NCI-H1436 (cell line): ENCODE data around the gene FBXL17.

ENCODE experiments used
- DNase-seq: peaks from one replicate; lab custom pipeline; 2025; lab: John Stamatoyannopoulos, UW

FBXL17 gene

DNA sequence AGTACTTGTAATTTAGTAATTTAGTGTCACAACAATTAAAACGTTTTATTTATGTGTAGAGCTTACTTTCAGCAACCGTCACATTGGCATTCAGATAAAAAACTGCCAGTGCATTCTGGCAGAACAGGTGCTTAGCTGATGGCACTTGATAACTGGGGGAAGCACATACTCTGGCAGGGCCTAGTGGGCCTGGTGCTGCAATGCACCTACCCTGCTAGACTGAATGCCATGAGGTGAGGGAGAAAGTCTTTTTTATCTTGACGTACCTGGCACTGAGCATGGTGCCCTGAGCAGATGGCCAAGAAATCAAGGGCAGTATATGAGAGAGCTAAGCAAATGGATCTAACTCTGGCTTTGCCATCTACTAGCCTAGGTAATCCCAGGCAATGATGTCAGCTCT is 430.6 kb downstream of the FBXL17 start:
- no peak for DNase-seq

DNA sequence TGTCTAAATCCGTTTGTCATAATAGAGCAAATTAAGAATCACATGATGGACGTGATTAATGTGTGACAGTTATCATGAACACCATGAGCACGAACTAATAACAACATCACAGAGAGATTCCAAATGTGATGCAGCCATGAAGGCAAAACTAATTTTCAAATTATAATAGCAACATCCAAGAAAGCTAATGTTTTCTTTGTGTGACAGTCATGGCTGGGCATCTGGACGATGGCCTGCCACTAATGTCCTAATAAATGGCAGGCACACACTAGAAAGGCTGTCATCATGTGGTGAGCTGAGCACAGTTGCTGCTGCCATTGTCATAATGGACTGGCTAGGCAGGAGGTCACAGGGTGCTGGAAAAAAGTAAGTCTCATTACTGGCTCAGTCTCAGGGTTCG is 431.1 kb downstream of the FBXL17 start:
- no peak for DNase-seq

DNA sequence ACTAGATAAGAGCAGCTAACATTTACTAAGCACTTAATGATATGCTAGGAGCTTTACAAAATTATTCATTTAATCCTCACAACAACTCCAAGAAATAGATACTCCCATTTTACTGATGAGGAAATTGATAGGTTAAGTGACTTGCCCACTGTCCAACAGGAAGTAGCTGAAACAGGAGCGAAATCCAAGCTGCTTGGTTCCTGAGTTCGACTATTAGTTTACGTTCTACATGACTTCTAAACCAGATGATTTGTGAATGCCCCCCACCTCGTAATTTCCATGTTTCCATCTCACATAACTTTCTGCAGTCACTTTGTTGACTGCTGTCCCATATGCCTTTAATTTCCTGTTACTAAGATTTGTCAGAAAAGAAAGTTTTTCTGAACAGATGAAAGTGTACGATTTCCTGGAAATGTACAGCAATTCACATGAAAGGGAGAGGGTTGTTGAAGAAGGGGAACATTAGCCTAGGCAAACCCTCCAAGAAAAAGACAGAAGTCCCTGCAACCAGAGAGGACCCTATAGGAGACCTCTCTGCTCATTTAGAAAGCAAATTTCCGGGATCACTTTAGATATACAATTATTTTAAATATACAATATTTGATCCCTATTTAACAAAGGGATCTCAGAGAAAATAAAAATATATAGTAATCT is 432.1 kb downstream of the FBXL17 start:
- no peak for DNase-seq

DNA sequence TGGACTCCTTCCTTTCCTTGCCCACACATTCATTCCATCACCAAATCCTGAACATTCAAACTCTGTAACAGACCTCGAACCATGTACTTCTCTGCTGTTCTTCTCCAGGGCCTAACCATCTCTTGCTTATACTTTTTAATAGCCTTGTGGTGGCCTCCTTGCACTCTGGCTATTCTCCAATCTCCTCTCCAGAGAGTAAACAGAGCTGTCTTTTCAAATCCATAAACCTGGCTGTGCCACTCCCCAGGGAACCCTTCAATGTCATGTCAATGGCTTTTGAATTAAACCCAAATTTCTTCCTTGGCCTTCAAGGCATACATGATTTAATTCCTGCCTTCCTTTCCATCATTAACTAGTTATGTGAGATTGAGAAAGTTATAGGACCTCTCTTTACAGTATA is 433.5 kb downstream of the FBXL17 start:
- DNase-seq, result peak; percentile 45

DNA sequence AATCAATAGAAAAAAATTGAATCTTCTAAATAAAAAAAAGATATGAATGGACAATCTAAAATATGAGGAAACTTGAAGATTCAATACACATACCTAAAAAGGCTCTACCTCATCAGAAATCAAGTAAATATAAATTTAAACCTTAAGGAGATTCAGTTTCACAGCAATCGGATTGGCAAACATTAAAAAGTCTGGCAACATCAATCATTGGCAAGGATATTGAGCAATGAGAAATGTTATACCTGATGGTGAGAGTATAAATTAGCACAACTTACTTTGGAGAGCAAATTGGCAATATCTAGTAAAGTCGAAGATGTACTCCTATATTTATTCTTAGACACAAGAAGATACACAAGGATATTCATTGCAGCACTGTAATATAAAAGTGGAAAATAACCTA is 436.8 kb downstream of the FBXL17 start:
- DNase-seq, result no peak

DNA sequence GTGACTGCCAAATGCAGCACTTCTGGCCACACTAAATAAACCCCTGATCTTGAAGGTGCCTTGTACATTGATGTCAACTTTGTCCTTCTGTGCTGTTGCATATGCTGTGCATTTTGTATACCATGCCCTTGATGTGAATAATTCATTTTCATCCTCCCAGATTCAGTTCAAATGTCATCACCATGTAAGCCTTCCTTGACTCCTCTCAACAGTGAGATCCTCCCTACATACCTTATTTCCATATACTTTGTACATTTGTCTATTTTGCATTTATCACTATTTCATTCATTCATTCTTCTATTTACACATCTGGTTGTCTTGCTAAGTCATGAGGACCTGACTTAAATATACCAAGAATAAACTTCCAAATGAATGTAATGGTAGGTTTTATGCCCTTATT is 438.0 kb downstream of the FBXL17 start:
- no peak for DNase-seq

DNA sequence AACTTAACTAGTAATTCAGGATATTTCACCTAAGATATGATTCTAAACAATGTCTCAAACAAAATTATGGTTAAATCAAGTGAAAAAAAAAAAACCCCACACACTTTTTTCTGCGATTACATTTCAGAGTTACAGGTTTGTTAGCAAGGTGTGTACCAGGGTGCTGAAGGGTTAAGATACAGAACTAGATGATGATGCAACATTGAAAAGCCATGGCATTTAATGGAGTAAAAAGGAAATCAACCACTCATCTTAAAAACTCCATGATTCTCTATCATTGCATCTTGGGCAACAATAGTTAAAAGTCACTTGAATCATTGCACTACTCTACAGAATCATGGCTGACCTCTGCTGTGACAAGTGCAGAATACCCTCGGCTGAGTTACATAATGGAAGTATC is 440.9 kb downstream of the FBXL17 start:
- no peak for DNase-seq

DNA sequence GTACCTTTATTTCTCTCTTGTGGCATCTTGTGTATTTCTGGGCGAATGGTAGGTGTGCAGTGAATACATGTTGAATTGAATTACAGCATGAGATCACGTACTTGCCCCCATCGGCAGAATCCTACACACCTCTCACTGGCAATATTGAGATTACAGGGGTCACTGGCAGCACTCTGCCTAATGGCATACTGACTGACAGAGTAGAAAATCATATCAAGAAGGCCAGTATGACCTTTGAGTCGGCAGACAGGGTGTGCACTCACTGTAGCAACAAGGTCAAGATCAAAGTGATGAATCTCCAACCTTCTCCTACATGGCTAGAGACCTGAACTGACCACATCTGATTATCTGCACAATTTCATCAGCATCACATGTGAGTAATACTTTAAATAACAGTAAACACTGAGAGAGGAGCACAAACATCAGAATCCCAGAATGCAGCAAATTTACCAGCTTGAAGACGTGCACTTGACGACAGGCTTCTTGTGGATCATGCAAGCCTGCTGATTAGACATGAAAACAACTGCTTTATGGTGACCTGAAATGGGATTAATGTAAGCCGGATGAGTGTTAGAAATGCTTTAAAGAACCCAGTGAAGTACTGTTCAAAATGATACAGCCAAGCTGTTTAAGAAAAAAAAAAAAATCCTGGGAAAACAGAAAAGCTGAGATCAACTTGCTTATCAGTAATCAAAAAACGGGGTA is 444.1 kb downstream of the FBXL17 start:
- DNase-seq, result no peak

DNA sequence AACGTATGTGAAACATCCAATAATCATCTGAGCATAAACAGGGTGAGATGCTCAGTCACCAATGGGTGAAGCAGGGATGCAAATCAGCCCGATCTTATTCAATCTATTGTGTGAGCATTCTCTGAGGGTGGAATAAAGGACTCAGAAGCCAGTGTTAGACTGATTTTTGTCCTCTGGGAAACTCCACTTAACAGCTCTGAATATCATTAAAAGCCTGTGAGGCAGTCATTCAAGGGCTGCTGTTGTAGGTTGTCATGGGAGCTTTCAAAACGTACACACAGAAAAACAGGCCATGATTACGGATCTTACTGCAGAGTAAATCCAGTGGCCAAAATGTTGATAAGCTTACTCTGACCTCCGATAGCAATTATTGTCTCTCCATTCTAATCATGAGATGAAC is 444.7 kb downstream of the FBXL17 start:
- peak; percentile 92 for DNase-seq

DNA sequence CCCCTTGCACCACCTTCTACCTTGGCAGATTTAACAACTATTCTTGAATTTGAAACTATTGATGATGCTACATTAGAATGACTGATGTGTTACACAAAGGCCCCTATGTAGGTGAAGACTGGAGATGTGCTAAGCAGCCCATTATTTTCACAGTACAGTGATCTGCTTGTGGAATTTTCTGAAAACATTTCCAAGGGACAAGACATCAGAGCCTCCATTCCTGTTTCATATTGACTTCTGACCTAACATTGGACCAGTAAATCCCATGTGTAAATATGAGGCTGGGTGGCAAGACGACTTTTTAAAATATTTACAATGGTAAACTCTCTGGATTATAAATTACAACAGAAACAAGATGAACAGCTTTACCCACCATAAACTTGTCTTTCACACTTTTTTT is 445.4 kb downstream of the FBXL17 start:
- no peak for DNase-seq

DNA sequence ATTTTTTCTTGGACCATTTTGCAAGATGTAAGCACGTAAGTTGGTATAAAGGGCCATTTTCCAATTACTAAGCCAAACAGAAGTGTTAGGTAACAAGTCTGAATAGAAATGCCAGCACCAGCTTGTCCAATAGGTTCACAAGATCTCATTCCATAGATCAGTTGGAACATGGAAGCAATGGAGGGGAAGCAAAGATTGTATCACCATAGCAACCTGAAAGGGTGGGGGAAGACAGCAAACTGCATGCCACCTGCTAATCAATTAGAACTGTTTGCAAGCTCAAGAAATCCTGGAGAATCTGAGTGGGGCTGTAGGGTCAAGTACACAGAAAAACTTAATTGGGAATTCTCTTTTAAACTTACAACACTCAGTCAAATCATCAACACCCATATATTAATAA is 446.3 kb downstream of the FBXL17 start:
- no peak for DNase-seq

DNA sequence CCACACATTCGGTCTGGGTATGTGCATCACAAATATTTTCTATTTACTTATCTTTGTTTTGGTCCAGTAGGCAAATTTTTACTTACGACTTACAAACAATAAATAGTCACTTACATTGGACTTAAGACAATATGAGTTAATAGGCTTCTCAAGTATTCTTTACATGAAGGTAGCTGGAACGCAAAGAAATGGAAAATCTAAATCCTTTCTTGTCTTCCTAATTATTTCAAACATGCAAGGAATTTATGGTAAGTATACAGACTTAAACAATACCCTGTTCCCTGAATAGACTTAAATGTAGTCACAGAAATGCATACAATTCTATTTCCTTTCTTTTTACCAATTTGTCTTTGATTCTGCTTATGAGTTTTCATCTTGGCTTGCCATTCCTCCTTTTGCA is 448.6 kb downstream of the FBXL17 start:
- no peak for DNase-seq

DNA sequence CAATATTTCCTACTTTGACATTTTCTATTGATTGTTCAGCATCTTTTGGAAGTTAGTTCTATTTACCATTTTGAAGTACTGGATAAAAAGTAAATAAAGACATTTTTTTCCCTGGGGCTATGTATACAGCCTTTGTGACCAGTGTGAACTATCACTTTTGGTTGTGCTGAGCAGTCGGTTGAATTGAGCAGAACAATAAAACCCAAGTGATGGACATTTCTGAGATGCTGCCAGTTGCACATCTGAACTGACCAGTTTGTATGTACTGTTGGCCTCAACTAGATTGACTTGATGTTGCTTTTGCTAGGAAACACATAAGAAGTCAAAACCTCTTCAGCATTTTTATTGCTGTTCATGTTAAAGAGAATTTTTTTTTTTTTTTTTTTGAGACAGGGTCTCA is 451.0 kb downstream of the FBXL17 start:
- DNase-seq, result no peak

DNA sequence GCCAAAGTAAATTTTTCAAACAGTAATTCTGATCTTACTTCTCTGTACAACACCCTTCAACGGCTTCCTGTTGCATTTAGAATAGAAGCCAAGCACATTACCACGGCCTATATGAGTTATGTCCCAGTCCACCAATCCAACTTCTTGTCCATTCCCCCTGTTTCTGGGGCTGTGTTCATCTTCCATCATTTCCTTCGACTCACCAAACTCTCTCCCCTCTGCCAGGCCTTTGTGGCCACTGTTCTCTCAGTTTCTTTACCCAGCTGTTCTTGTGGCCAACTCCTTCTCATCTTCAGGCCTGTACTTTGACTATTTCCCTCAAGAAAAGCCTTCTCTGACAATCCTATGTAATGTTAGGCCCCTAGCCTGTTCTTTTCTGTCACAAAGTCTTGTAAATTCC is 451.8 kb downstream of the FBXL17 start:
- no peak for DNase-seq

DNA sequence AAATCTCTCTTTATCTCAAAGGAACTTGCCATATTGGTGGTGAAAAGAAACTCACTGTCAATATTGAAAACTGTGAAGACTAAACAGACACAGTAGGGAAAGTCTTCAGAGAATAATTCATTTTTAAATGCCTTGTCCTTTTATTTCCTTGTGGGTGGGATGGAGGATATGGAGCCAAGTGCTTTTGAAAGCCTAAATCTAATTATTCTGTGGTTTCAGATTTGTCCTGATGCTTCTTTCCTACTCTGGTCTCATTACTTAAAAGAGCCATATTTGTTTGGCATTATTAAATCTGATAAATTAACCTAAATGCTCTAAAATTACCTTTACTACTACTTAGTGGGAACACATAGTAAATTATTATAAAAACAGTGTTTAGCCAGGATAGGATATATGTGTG is 452.8 kb downstream of the FBXL17 start:
- no peak for DNase-seq

DNA sequence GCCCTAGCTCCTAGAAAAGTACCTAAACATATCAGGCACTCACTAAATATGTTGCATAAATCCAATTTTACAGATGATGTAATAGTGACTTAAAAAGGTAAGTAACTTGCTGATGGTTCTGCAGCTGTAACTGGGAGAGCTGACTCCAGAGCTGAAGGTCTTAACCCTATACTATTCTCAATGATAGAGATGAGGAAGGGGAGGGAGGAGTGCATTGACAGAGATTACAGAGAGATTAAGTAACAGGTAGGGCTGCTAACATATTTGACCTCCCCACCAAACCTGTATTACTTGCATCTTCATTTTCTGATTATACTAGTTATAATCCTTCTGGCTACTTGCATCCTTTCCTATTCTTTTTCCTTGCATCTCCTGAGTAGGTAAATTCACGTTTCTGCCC is 455.8 kb downstream of the FBXL17 start:
- no peak for DNase-seq

DNA sequence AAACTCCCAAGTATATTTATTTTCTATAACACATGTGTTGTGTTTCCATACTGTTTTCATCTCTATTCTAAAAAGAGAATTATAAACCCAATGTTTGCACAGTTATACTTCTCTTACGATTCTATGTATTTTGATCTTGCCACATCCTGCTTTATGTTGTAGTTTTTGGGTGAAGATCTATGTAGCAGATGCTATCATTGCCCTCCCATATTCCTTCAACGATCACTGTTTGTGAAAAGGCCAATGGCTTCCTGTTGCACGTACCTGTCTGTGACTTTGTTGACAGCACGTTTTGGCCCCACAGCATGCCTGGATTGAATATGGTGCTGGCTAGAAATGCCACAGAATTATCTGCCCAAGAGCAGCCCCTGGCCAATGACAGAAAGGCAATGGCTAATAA is 456.7 kb downstream of the FBXL17 start:
- no peak for DNase-seq

DNA sequence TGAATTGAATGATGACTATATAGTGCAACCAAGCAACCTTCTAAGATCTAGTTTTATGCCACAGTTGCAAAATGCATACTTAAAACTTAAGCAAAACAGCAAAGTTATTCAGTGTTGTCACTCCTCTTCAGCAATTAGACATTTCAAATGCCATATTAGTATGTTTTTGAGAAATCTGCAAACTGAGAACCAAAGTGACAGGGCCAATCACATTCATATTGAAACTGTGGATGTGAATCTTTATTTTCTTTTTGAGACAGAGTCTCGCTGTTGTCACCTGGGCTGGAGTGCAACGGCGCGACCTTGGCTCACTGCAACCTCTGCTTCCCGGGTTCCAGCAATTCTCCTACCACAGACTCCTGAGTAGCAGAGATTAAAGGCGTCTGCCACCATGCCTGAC is 461.9 kb downstream of the FBXL17 start:
- DNase-seq, result no peak

DNA sequence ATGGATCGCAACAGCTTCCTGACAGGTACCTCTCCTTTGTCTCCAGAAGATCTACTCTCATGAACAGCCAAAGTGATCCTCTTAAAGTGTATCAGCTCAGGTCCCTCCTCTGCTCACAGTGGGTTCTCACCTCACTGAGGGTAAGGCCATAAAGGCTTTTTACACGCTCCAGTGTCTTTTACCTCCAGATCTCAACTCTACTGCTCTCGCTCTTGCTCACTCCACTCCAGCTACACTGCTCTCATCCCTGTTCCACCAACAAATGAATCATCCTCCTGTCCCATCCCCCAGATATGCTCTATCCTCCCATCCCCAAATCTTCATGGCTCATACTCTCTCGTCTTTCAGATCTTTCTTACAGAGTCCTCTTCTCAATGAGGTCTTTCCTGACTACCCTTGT is 462.5 kb downstream of the FBXL17 start:
- DNase-seq, result no peak

DNA sequence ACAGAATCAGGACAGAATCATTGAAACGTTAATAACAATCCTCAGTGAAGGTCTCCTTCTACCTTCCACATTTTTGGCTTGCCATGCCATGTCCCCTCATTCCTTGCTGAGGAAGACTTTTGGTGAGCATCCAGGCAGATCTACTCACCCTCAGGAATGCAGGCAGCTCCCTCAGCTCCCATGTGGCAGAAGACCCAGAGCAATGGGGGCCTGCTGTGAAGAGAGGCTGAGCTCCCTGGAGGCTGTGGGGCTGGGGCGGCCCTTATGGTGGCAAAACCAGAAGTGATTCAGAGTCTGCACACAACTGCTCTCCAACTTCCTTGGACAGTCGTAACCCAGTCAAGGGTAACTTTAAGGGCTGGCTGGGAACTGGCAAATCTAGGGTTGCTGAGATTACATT is 463.9 kb downstream of the FBXL17 start:
- no peak for DNase-seq

DNA sequence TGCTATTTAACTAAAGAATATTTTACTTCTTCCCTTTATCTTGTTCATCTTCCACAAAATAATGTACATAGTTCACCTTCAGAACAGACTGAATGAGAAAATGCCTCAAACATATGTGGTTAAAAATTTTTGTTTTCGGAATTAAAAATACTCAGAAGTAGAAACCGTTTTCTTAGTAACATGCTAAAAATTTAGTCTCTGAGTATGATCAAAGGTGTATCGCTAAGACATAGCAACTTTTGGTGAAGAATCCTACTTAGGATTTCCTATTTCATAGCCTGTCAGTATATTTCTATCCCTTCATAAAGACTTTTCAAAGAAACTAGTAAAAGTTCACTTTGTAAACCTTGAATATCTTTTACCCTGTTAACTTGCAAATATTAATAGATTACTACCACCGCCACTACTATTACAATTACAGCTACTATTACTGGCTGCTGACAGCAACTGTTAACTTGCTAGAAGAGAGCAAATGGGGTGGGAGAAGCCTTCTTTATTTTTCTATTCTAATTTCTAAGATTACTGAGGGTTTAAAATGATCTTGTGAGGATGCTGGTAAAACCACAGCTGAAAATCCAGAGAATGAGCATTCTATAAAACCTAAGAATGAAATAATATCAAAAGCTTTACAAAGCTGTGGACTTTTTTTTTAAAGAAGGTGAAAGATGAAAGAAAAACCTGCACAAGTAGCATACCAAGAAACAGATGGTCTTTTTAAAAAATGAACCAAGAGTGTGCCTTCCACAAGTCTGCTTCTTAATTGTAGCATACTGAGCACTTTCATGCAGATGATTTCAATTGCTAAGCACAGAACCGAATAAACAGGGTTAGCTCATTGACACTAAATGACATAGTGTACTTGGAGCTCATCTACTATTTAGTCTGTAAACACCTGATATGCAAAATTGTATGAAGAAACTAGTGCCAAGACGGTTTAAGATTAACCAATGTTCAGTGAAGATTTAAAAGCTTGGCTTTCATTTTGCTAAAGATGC is 464.9 kb downstream of the FBXL17 start:
- no peak for DNase-seq

DNA sequence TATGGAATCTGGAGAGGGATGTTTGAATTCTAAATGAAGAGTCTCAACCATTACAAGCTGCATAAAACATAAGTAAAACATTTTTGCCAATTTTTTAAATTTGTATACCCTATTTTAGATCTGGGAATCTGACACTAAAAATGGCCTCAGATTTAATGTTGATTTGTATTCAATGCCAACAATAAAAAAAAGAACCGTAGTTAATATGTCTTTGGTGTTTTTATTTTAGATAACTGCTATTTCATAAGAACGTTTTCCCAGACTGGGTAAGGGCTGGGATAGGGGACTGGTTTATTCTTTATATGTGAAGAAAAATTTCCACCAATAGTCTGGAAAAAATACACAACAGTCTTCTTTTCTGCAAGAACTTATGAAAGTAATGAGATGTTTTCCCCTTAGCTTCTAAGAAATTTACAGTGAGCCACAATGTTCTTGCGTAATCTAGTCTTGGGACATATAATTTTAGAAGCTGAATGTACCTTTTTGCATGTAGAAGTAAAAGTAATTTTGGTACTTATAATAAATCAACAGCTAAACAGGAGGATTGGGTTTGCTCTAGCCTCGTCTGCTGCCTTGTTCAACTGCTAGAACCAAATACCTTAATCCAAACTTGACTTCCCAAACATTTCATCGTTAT is 466.6 kb downstream of the FBXL17 start:
- no peak for DNase-seq
